OCI-LY7 (cell line): ENCODE data around the gene DST. TPM values are rescaled to one million over a fixed set of nuclear protein-coding genes. Genes with fewer than 3 reads are reported as not detected.

Experiments used
- BruUV-seq: library from RNA; stranded (reverse); fragments of 400-500 nt; replicated peaks from 2 replicates; lab custom pipeline; 2021; lab: Mats Ljungman, UMichigan
- CTCF ChIA-PET: fragments of 300-600 bp; sonication (Branson Sonifier 250); formaldehyde crosslinking; loops from one replicate; lab custom pipeline; 2022; ENCODE audit warnings: antibody characterized with exemption; ENCODE audit not compliant: unreplicated experiment; lab: Charles Lee
- POLR2A ChIA-PET: fragments of 300-600 bp; sonication (Branson Sonifier 250); formaldehyde crosslinking; loops from one replicate; lab custom pipeline; 2022; ENCODE audit warnings: antibody characterized with exemption; lab: Charles Lee
- DNase-seq: peaks from one replicate; pipeline ENCODE4 v3.0.0-alpha.2; 2015; ENCODE audit warnings: low spot score
- H2AFZ ChIP-seq: fragments of 200-600 bp; sonication (generic), shearing (Covaris generic); 2 replicates; pipeline ENCODE4 v1.6.1; 2014; ENCODE audit warnings: mild to moderate bottlenecking, antibody characterized with exemption, low read length, moderate library complexity
- H3K27ac ChIP-seq: fragments of 200-600 bp; sonication (generic); 2 replicates; pipeline ENCODE4 v1.5.1; 2014; ENCODE audit warnings: mixed run types, low read depth, mild to moderate bottlenecking, moderate library complexity, low read length, inconsistent platforms; ENCODE audit not compliant: poor library complexity, severe bottlenecking
- H3K36me3 ChIP-seq: fragments of 200-600 bp; sonication (generic); 2 replicates; pipeline ENCODE4 v1.6.1; 2014; ENCODE audit warnings: mild to moderate bottlenecking, antibody characterized with exemption, low read length, moderate library complexity, mixed read lengths; ENCODE audit not compliant: insufficient read depth
- H3K4me1 ChIP-seq: fragments of 200-600 bp; sonication (generic); 2 replicates; pipeline ENCODE4 v1.5.1; 2014; ENCODE audit warnings: mild to moderate bottlenecking, low read length; ENCODE audit not compliant: insufficient read depth, poor library complexity, severe bottlenecking
- H3K4me2 ChIP-seq: fragments of 200-600 bp; sonication (generic); 2 replicates; pipeline ENCODE4 v1.6.1; 2014; ENCODE audit warnings: mild to moderate bottlenecking, low read length
- H3K4me3 ChIP-seq: fragments of 200-600 bp; sonication (generic); 2 replicates; pipeline ENCODE4 v1.5.1; 2014; ENCODE audit warnings: mild to moderate bottlenecking, low read depth, low read length; ENCODE audit not compliant: poor library complexity, severe bottlenecking
- H3K79me2 ChIP-seq: fragments of 200-600 bp; sonication (generic); 2 replicates; pipeline ENCODE4 v1.6.1; 2016; ENCODE audit warnings: low read depth, mild to moderate bottlenecking, low read length, moderate library complexity, mixed read lengths; ENCODE audit not compliant: insufficient read depth
- H3K9me2 ChIP-seq: fragments of 200-600 bp; sonication (generic); 2 replicates; pipeline ENCODE4 v1.6.1; 2016; ENCODE audit warnings: mild to moderate bottlenecking, low read length, mixed read lengths; ENCODE audit not compliant: insufficient read depth
- H3K9me3 ChIP-seq: fragments of 200-600 bp; sonication (generic); 2 replicates; pipeline ENCODE4 v1.6.1; 2014; ENCODE audit warnings: mild to moderate bottlenecking, mixed run types, low read length, mixed read lengths
- H4K20me1 ChIP-seq: fragments of 200-600 bp; sonication (generic); 2 replicates; pipeline ENCODE4 v1.6.1; 2014; ENCODE audit warnings: mild to moderate bottlenecking, antibody characterized with exemption, low read length, moderate library complexity, mixed read lengths; ENCODE audit not compliant: insufficient read depth
- EZH2phosphoT487 ChIP-seq: fragments of 200-600 bp; sonication (generic); IDR thresholded peaks from 2 replicates; pipeline ENCODE4 v1.6.1; 2018; ENCODE audit warnings: low read depth, borderline replicate concordance, mild to moderate bottlenecking, mixed run types, antibody characterized with exemption, low read length, moderate library complexity, mixed read lengths
- intact Hi-C: fragments of 100-400 bp; cut with micrococcal nuclease; formaldehyde crosslinking; loops from one replicate; pipeline ENCODE4 v1.10.0; 2022; ENCODE audit not compliant: unreplicated experiment
- total RNA-seq, 2 experiments: library from RNA; depleted of rRNA in 1 of 2; stranded (reverse); fragments of >200 nt in 1 of 2; shearing (Covaris generic) in 1 of 2; gene quantifications; 2 replicates each; pipeline ENCODE4 v1.2.3, GENCODE V29; 2014 to 2022
- TF ChIP-seq, protein P1 (sequence below): fragments of 200-600 bp; sonication (generic); conservative IDR thresholded peaks from 2 replicates; pipeline ENCODE4 v1.5.1; 2014; ENCODE audit warnings: mild to moderate bottlenecking, antibody characterized with exemption, low read length, moderate library complexity, mixed read lengths

Gene DST
- total RNA-seq, 2 experiments from 2014 or later, result 8.4 to 19.4 TPM

DNA sequence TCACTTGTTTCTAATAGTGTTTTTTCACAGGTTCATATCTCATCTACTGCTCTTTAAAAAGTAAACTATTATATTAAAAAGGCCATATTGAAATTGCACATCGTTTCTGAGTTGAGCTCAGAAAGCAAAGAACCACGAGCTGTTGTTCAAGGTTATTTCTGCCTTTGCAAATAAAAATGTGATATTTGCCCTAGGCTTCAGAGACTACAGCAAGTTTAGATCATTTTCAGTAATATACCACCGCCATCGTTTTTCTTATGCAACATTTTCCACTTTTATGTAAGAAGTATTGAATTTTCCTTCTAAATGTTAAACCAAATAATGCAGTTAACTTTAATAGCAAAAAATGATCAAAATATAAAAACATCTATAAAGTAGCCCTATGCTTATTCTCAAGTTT lies 71.1 kb downstream of the DST start:
- Histone ChIP-seq H4K20me1 (no peaks in the 10 kb centered on the region), H2AFZ (no peak overlapping the region), H3K4me2 (no peak overlapping the region), H3K36me3 (no peaks in the 10 kb centered on the region), H3K79me2 (no peaks in the 10 kb centered on the region), H3K4me3 (no peak overlapping the region), H3K9me3 (no peaks in the 10 kb centered on the region), H3K9me2 (no peaks in the 10 kb centered on the region), H3K27ac (no peak overlapping the region), H3K4me1 (no peaks in the 10 kb centered on the region)
- no TSS peak for BruUV-seq
- intact Hi-C loops, result no loop called here
- TF ChIP-seq, protein P1, sequence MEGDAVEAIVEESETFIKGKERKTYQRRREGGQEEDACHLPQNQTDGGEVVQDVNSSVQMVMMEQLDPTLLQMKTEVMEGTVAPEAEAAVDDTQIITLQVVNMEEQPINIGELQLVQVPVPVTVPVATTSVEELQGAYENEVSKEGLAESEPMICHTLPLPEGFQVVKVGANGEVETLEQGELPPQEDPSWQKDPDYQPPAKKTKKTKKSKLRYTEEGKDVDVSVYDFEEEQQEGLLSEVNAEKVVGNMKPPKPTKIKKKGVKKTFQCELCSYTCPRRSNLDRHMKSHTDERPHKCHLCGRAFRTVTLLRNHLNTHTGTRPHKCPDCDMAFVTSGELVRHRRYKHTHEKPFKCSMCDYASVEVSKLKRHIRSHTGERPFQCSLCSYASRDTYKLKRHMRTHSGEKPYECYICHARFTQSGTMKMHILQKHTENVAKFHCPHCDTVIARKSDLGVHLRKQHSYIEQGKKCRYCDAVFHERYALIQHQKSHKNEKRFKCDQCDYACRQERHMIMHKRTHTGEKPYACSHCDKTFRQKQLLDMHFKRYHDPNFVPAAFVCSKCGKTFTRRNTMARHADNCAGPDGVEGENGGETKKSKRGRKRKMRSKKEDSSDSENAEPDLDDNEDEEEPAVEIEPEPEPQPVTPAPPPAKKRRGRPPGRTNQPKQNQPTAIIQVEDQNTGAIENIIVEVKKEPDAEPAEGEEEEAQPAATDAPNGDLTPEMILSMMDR, result no peak
- no peak for TF ChIP-seq EZH2phosphoT487
- no peak for DNase-seq
- ChIA-PET CTCF (no interaction called here), POLR2A (interaction anchor here (0.6 to 0.7 kb wide), 2 partner anchors 38 to 50 kb away, joined by 3 to 5 read pairs; no protein-coding TSS in a partner anchor)

GRCh38 chr6:56570413-56571359 lies 72.0 kb downstream of the DST start:
- Histone ChIP-seq H3K4me1 (no peaks in the 10 kb centered on the region), H3K27ac (no peak overlapping the region), H3K9me3 (no peaks in the 10 kb centered on the region), H4K20me1 (no peaks in the 10 kb centered on the region), H3K36me3 (no peaks in the 10 kb centered on the region), H3K4me3 (no peak overlapping the region), H3K79me2 (no peaks in the 10 kb centered on the region), H3K4me2 (no peak overlapping the region), H3K9me2 (no peaks in the 10 kb centered on the region), H2AFZ (no peak overlapping the region)
- CTCF ChIA-PET, result interaction anchor here (0.6 to 1.2 kb wide), 5 partner anchors 10 to 1766 kb away, joined by 3 to 4 read pairs (median 3); no protein-coding TSS in a partner anchor
- TF ChIP-seq, protein P1, result peak; percentile 78
- no peak for TF ChIP-seq EZH2phosphoT487
- intact Hi-C loops, result loop anchor here (1.0 kb wide), 1 partner anchor 211 kb away; no protein-coding TSS in a partner anchor
- peak; percentile 47 for DNase-seq
- POLR2A ChIA-PET, result interaction anchor here (0.6 to 0.7 kb wide), 4 partner anchors 37 to 1884 kb away, joined by 3 to 5 read pairs (median 3); no protein-coding TSS in a partner anchor
- BruUV-seq, result no TSS peak
